ENCODE results near the gene ANTXR1.

The ANTXR1 gene

GRCh38 chr2:69080071-69080470 is 67.1 kb downstream of the ANTXR1 start:
- no peak for DNase-seq (ENCODE audit: low read depth)
- no peak overlapping the region for H3K4me3 ChIP-seq (ENCODE audit: low read length)
- no peak for TF ChIP-seq CTCF (conservative IDR thresholded peaks at IDR 0.05; ENCODE audit: low read depth, low read length)

GRCh38 chr2:69081001-69081580 is 68.1 kb downstream of the ANTXR1 start:
- H3K4me3 ChIP-seq (ENCODE audit: low read length): no peak overlapping the region
- TF ChIP-seq CTCF (conservative IDR thresholded peaks at IDR 0.05; ENCODE audit: low read depth, low read length): no peak
- no peak for DNase-seq (ENCODE audit: low read depth)

GRCh38 chr2:69081757-69082156 is 68.8 kb downstream of the ANTXR1 start:
- no peak for DNase-seq (ENCODE audit: low read depth)
- no peak for TF ChIP-seq CTCF (conservative IDR thresholded peaks at IDR 0.05; ENCODE audit: low read depth, low read length)
- H3K4me3 ChIP-seq (ENCODE audit: low read length): no peak overlapping the region

- peak; percentile 63 for DNase-seq (ENCODE audit: low read depth)
- no peak overlapping the region for H3K4me3 ChIP-seq (ENCODE audit: low read length)
- TF ChIP-seq CTCF (conservative IDR thresholded peaks at IDR 0.05; ENCODE audit: low read depth, low read length): no peak
These were observed 69.5 kb downstream of the ANTXR1 start for GRCh38 chr2:69082430-69082997.

DNA sequence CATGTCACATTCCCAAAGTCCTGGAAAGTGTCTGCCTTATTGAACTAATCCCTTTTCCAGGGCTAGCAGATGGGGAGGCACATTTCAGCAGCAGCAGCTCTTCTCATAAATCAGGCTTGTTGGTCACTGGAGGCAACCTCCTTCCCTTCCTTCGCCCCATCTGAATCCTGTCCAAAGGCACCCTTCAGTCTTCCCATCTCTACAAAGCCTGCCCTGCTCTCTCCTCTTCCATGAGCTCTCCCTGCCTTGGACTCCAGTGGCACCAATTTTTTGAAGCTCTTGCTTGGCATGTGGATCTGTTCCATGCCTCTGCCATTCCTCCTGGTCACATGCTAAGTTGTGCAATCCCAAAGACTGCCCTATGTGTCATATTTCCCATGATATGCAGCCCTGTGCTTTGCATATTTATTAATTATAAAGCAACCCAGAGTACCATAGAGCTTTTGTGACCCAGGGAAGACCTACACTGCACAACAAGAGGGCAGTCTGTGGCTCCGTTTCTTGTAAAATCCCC is 70.3 kb downstream of the ANTXR1 start:
- no peak for TF ChIP-seq CTCF (conservative IDR thresholded peaks at IDR 0.05; ENCODE audit: low read depth, low read length)
- H3K4me3 ChIP-seq (ENCODE audit: low read length): no peak overlapping the region
- no peak for DNase-seq (ENCODE audit: low read depth)

GRCh38 chr2:69084492-69084891 is 71.5 kb downstream of the ANTXR1 start:
- no peak for TF ChIP-seq CTCF (conservative IDR thresholded peaks at IDR 0.05; ENCODE audit: low read depth, low read length)
- no peak for DNase-seq (ENCODE audit: low read depth)
- H3K4me3 ChIP-seq (ENCODE audit: low read length): no peak overlapping the region

GRCh38 chr2:69086466-69086865 is 73.5 kb downstream of the ANTXR1 start:
- TF ChIP-seq CTCF (conservative IDR thresholded peaks at IDR 0.05; ENCODE audit: low read depth, low read length): no peak
- H3K4me3 ChIP-seq (ENCODE audit: low read length): no peak overlapping the region
- DNase-seq (ENCODE audit: low read depth): no peak

All from retinal pigment epithelial cell (primary cell).